Epithelial cell of esophagus (primary cell): ENCODE data around the gene APBA1.

Experiments
- DNase-seq: peaks from one replicate; pipeline ENCODE4 v3.0.0; 2010; ENCODE audit warnings: low read depth
- H3K4me3 ChIP-seq: 2 replicates; pipeline ENCODE4 v1.5.1; 2011; ENCODE audit warnings: mild to moderate bottlenecking, low read length, control low read depth
- CTCF ChIP-seq: IDR thresholded peaks from 2 replicates; pipeline ENCODE4 v1.5.1; 2011; ENCODE audit warnings: low read depth, mild to moderate bottlenecking, low read length, control low read depth, inconsistent platforms; ENCODE audit not compliant: insufficient read depth; ENCODE audit errors: missing control alignments

Gene APBA1

GRCh38 chr9:69542942-69543704, 129.0 kb downstream of the APBA1 start:
- H3K4me3 ChIP-seq, result no peak overlapping the region
- no peak for TF ChIP-seq CTCF
- no peak for DNase-seq

- TF ChIP-seq CTCF, result no peak
- no peak for DNase-seq
- no peak overlapping the region for H3K4me3 ChIP-seq
Observed at GRCh38 chr9:69542058-69542457, 130.1 kb downstream of the APBA1 start.

GRCh38 chr9:69535911-69536310, 136.3 kb downstream of the APBA1 start:
- DNase-seq, result peak; percentile 41
- H3K4me3 ChIP-seq, result no peak overlapping the region
- TF ChIP-seq CTCF, result no peak

GRCh38 chr9:69535286-69535832, 136.8 kb downstream of the APBA1 start:
- TF ChIP-seq CTCF, result no peak
- no peak for DNase-seq

GRCh38 chr9:69532396-69532795, 139.8 kb downstream of the APBA1 start:
- DNase-seq, result no peak
- no peak overlapping the region for H3K4me3 ChIP-seq
- TF ChIP-seq CTCF, result no peak

More at GRCh38 chr9:69535286-69535832, 136.8 kb downstream of the APBA1 start:
- no peak overlapping the region for H3K4me3 ChIP-seq

- no peak overlapping the region for H3K4me3 ChIP-seq
- TF ChIP-seq CTCF, result no peak
- DNase-seq, result no peak
Observed at GRCh38 chr9:69527454-69527853, 144.7 kb downstream of the APBA1 start.

GRCh38 chr9:69526699-69527098, 145.5 kb downstream of the APBA1 start:
- DNase-seq, result no peak
- no peak for TF ChIP-seq CTCF
- H3K4me3 ChIP-seq, result no peak overlapping the region
